ENCODE data around the gene CFAP107.

- TF ChIP-seq CTCF (IDR thresholded peaks at IDR 0.05 in 4 of 5, conservative IDR thresholded peaks at IDR 0.05 in 1 of 5): no peak
- no peak for TF ChIP-seq POLR2A (IDR thresholded peaks at IDR 0.05)
Measured at GRCh38 chr1:12756273-12756672, 10.3 kb downstream of the CFAP107 start.
